Measurements from ENCODE around the gene MYCBP.

- TF ChIP-seq ARNTL (CRISPR knock-in tag; IDR thresholded peaks at IDR 0.05; ENCODE audit: borderline replicate concordance, low read depth) (no peak), GLIS3 (CRISPR knock-in tag; IDR thresholded peaks at IDR 0.05) (no peak), PATZ1 (CRISPR knock-in tag; IDR thresholded peaks at IDR 0.05; ENCODE audit: borderline replicate concordance) (no peak), ZFP30 (CRISPR knock-in tag; IDR thresholded peaks at IDR 0.05) (no peak), OSR1 (CRISPR knock-in tag; IDR thresholded peaks at IDR 0.05) (no peak), ZFP3 (CRISPR knock-in tag; IDR thresholded peaks at IDR 0.05) (no peak), TOX (CRISPR knock-in tag; IDR thresholded peaks at IDR 0.05; ENCODE audit: borderline replicate concordance) (no peak), ZNF565 (CRISPR knock-in tag; conservative IDR thresholded peaks at IDR 0.05; ENCODE audit: low read depth) (no peak), RARB (CRISPR knock-in tag; IDR thresholded peaks at IDR 0.05) (no peak)
- TF ChIP-seq, protein P1, sequence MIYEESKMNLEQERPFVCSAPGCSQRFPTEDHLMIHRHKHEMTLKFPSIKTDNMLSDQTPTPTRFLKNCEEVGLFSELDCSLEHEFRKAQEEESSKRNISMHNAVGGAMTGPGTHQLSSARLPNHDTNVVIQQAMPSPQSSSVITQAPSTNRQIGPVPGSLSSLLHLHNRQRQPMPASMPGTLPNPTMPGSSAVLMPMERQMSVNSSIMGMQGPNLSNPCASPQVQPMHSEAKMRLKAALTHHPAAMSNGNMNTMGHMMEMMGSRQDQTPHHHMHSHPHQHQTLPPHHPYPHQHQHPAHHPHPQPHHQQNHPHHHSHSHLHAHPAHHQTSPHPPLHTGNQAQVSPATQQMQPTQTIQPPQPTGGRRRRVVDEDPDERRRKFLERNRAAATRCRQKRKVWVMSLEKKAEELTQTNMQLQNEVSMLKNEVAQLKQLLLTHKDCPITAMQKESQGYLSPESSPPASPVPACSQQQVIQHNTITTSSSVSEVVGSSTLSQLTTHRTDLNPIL (CRISPR knock-in tag; IDR thresholded peaks at IDR 0.05; ENCODE audit: low read depth): no peak
Measured at GRCh38 chr1:38826886-38827285, 46.3 kb downstream of the MYCBP start.
